MCF 10A (cell line): ENCODE results near the gene ACTL6B. TPM values are rescaled to one million over a fixed set of nuclear protein-coding genes. Genes with fewer than 3 reads are reported as not detected.
A peak's percentile ranks its signal among the peaks of the same experiment; 100 is the strongest.
"Not testable (repeated sequence)": the region's sequence is repeated elsewhere in the genome, so short reads cannot be mapped to it uniquely, and the experiment has no call there.

ENCODE experiments used
- Bru-seq: library from RNA; stranded (reverse); fragments of 400-500 nt; gene quantifications from one replicate; lab custom pipeline; 2021; lab: Mats Ljungman, UMichigan
- BruChase-seq, 2 experiments: library from RNA; stranded (reverse); fragments of 400-500 nt; gene quantifications; one replicate each; lab custom pipeline; 2021; lab: Mats Ljungman, UMichigan
- BruUV-seq: library from RNA; stranded (reverse); fragments of 400-500 nt; replicated peaks from 2 replicates; lab custom pipeline; 2021; lab: Mats Ljungman, UMichigan
- CTCF ChIA-PET: fragments of 300-600 bp; sonication (Branson Sonifier 250); formaldehyde crosslinking; extraction: SDS; loops from one replicate; lab custom pipeline; 2021; ENCODE audit warnings: antibody characterized with exemption, inconsistent platforms; lab: Yijun Ruan, JAX
- POLR2A ChIA-PET: fragments of 300-600, 350-650 bp; sonication (Branson Sonifier 250); formaldehyde crosslinking; extraction: SDS; loops from one replicate; lab custom pipeline; 2020; ENCODE audit warnings: antibody characterized with exemption, inconsistent platforms; lab: Yijun Ruan, JAX
- DNase-seq: peaks from one replicate; pipeline ENCODE4 v3.0.0-alpha.2; 2018; ENCODE audit not compliant: unreplicated experiment
- H3K27ac Mint-ChIP-seq: one replicate; pipeline ENCODE4 v1.8.0; 2022; ENCODE audit warnings: mild to moderate bottlenecking, low read depth, mixed read lengths; ENCODE audit not compliant: unreplicated experiment
- H3K27me3 Mint-ChIP-seq: one replicate; pipeline ENCODE4 v1.8.0; 2022; ENCODE audit warnings: mixed read lengths; ENCODE audit not compliant: insufficient read depth, unreplicated experiment
- H3K36me3 Mint-ChIP-seq: one replicate; pipeline ENCODE4 v1.8.0; 2022; ENCODE audit warnings: mild to moderate bottlenecking, moderate library complexity, mixed read lengths; ENCODE audit not compliant: insufficient read depth, unreplicated experiment
- H3K4me1 Mint-ChIP-seq: one replicate; pipeline ENCODE4 v1.8.0; 2022; ENCODE audit warnings: mixed read lengths; ENCODE audit not compliant: insufficient read depth, unreplicated experiment
- H3K4me3 Mint-ChIP-seq: one replicate; pipeline ENCODE4 v1.8.0; 2022; ENCODE audit warnings: mild to moderate bottlenecking, moderate library complexity, mixed read lengths; ENCODE audit not compliant: unreplicated experiment
- H3K9me3 Mint-ChIP-seq: one replicate; pipeline ENCODE4 v1.8.0; 2022; ENCODE audit warnings: mixed read lengths; ENCODE audit not compliant: unreplicated experiment
- CTCF ChIP-seq: fragments of 200-600 bp; IDR thresholded peaks from one replicate; pipeline ENCODE4 v1.8.0; 2022; ENCODE audit warnings: antibody characterized with exemption, mild to moderate bottlenecking; ENCODE audit not compliant: unreplicated experiment
- intact Hi-C: fragments of 100-400 bp; cut with micrococcal nuclease; formaldehyde crosslinking; loops from 2 replicates; pipeline ENCODE4 v1.14.1; 2022
- long read RNA-seq: library from polyadenylated mRNA; stranded (forward); transcript quantifications from one replicate; pipeline ENCODE4 v2.0.0, GENCODE V29; 2022
- total RNA-seq: library from RNA; stranded (reverse); gene quantifications from 2 replicates; pipeline ENCODE4 v1.2.3, GENCODE V29; 2022

The ACTL6B gene
- total RNA-seq (not detected in 2 replicates), Bru-seq, nascent RNA (not detected), BruChase-seq, experiment 1, labeled RNA remaining after a 6-hour chase (not detected), BruChase-seq, experiment 2, labeled RNA remaining after a 2-hour chase (not detected)
- long read RNA-seq = 0 reads

- no peak for DNase-seq
- intact Hi-C loops = no loop called here
- H3K9me3 Mint-ChIP-seq = no peaks in the 10 kb centered on the region
- no peak for TF ChIP-seq CTCF
- CTCF ChIA-PET = interaction anchor here (0.6 to 1.0 kb wide), 2 partner anchors 49 to 96 kb away, joined by 3 to 4 read pairs; no protein-coding TSS in a partner anchor
- no TSS peak for BruUV-seq
- H3K27ac Mint-ChIP-seq = no peak within 1 kb of the TSS
- no peak within 1 kb of the TSS for H3K4me3 Mint-ChIP-seq
- peaks cover 14% of the 10 kb centered on the region for H3K27me3 Mint-ChIP-seq
- peaks cover 1% of the 10 kb centered on the region for H3K4me1 Mint-ChIP-seq
- POLR2A ChIA-PET = no interaction called here
- H3K36me3 Mint-ChIP-seq = no peaks in the 10 kb centered on the region
Observed at GRCh38 chr7:100655908-100656674, at the start of gene ACTL6B. Gene ACTL6B (minus strand): TSS chr7:100656448. CDS start chr7:100656354, 94 bp downstream.

GRCh38 chr7:100705320-100705752, 49.1 kb upstream of the ACTL6B start:
- peak; percentile 89 for TF ChIP-seq CTCF
- Mint-ChIP-seq H3K4me1 (peaks cover 10% of the 10 kb centered on the region), H3K27ac (peak overlapping the region; percentile 93), H3K27me3 (peaks cover 15% of the 10 kb centered on the region), H3K9me3 (no peaks in the 10 kb centered on the region), H3K4me3 (peak overlapping the region; percentile 95), H3K36me3 (peaks cover 15% of the 10 kb centered on the region)
- intact Hi-C loops = loop anchor here (1.0 to 2.0 kb wide), 3 partner anchors 97 to 147 kb away; partner anchors contain the start of gene SLC12A9
- BruUV-seq = TSS peak; percentile 64
- ChIA-PET CTCF (interaction anchor here (0.5 to 6.7 kb wide), 41 partner anchors 8 to 1519 kb away, joined by 3 to 94 read pairs (median 4); partner anchors contain the start of genes ACTL6B, EPHB4, EPO and FBXO24), POLR2A (interaction anchor here (0.6 to 2.9 kb wide), 28 partner anchors 9 to 616 kb away, joined by 3 to 57 read pairs (median 6); partner anchors contain the start of genes EPHB4, EPO, FBXO24 and GIGYF1)
- peak; percentile 69 for DNase-seq

GRCh38 chr7:100701089-100701488, 44.8 kb upstream of the ACTL6B start:
- H3K4me3 Mint-ChIP-seq, BruUV-seq, H3K36me3 Mint-ChIP-seq, H3K27ac Mint-ChIP-seq, DNase-seq, H3K4me1 Mint-ChIP-seq, intact Hi-C loops, H3K9me3 Mint-ChIP-seq: not testable (repeated sequence)
- POLR2A ChIA-PET = interaction anchor here (0.6 to 0.9 kb wide), 2 partner anchors 101 to 408 kb away, joined by 3 to 4 read pairs; no protein-coding TSS in a partner anchor
- peaks cover 15% of the 10 kb centered on the region for H3K27me3 Mint-ChIP-seq
- CTCF ChIA-PET = interaction anchor here (0.6 to 1.5 kb wide), 6 partner anchors 11 to 155 kb away, joined by 3 to 5 read pairs (median 3); partner anchors contain the start of gene EPO

GRCh38 chr7:100699018-100699417, 42.8 kb upstream of the ACTL6B start:
- POLR2A ChIA-PET = interaction anchor here (1.0 kb wide), 1 partner anchor 129 kb away, joined by 3 read pairs; the partner anchor contains the start of gene EPHB4
- Mint-ChIP-seq H3K4me3 (no peak overlapping the region), H3K27me3 (peaks cover 15% of the 10 kb centered on the region), H3K4me1 (no peaks in the 10 kb centered on the region), H3K36me3 (no peaks in the 10 kb centered on the region), H3K27ac (no peak overlapping the region), H3K9me3 (no peaks in the 10 kb centered on the region)
- DNase-seq = no peak
- CTCF ChIA-PET = interaction anchor here (0.5 to 0.7 kb wide), 2 partner anchors 146 to 194 kb away, joined by 3 to 4 read pairs; no protein-coding TSS in a partner anchor
- intact Hi-C loops = no loop called here
- BruUV-seq = no TSS peak
- TF ChIP-seq CTCF = no peak
